ENCODE data around the gene GNG14. TPM values are rescaled to one million over a fixed set of nuclear protein-coding genes. Genes with fewer than 3 reads are reported as not detected.
A peak's percentile ranks its signal among the peaks of the same experiment; 100 is the strongest.

The GNG14 gene
- total and polyA plus RNA-seq, 2 of the 13 experiments (the other 11 are each of a cell fraction or from before 2014, with no cell fraction given), result not detected

DNA sequence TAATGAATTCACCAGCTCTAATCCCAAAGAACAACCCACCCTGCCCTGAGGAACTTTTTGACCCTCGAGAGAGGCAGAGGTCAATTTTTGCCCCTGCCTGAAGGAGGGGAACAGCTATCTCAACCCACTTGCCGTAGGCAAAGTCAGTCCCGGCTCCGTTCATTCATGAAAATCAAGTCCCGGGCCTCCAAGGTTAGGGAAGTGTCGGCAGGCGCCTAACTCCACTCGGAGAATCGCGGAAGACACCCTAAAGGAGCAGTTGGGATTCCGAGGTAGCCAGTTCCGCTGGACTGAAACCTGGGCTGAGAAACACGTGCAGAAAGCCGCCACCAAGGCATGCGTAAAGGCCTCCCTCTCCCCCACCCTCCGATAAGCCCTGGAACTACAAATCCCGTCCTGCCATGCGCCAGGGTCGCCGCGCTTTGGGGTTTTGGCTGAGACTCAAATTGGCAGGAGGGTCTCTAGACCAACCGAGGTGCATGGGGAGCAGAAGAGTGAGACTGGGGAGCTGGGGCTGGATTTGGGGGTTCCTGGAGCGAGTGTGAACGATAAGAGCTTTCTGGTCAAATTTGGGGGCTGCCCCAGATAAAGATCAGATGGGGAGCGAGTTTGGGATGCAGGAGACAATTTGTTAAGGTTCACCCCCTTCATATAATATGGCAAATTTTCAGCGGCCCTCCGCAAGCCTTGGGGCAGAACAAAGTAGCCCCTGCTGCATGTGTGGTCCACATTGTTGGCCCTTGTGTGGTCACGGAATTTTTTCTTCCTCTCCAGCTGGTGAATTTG lies 36.0 kb downstream of the GNG14 start, which contains the start of gene TNPO2 (continued):
- TF ChIP-seq, protein P1, sequence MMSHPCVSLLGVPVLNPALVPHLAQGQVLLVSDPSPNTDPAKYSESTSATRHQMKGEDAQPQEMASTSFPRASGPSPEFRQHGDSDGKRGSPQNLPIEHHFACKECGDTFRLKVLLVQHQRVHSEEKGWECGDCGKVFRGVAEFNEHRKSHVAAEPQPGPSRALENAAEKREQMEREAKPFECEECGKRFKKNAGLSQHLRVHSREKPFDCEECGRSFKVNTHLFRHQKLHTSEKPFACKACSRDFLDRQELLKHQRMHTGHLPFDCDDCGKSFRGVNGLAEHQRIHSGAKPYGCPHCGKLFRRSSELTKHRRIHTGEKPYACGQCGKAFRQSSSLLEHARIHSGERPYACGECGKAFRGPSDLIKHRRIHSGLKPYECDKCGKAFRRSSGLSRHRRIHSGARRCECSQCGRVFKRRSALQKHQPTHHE (CRISPR knock-in tag; IDR thresholded peaks at IDR 0.05; ENCODE audit: borderline replicate concordance), result no peak; the same call in 1 of the 2 replicates
- TF ChIP-seq, protein P2, sequence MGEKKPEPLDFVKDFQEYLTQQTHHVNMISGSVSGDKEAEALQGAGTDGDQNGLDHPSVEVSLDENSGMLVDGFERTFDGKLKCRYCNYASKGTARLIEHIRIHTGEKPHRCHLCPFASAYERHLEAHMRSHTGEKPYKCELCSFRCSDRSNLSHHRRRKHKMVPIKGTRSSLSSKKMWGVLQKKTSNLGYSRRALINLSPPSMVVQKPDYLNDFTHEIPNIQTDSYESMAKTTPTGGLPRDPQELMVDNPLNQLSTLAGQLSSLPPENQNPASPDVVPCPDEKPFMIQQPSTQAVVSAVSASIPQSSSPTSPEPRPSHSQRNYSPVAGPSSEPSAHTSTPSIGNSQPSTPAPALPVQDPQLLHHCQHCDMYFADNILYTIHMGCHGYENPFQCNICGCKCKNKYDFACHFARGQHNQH (CRISPR knock-in tag; IDR thresholded peaks at IDR 0.05), result no peak
- TF ChIP-seq, protein P3, sequence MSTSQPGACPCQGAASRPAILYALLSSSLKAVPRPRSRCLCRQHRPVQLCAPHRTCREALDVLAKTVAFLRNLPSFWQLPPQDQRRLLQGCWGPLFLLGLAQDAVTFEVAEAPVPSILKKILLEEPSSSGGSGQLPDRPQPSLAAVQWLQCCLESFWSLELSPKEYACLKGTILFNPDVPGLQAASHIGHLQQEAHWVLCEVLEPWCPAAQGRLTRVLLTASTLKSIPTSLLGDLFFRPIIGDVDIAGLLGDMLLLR (CRISPR knock-in tag; IDR thresholded peaks at IDR 0.05), result 0 out of 2 replicates have a peak, but pooled peaks have one; percentile 61
- TF ChIP-seq KDM6A (CRISPR knock-in tag; IDR thresholded peaks at IDR 0.05; ENCODE audit: low read depth) (no peak), FOSL2 (CRISPR knock-in tag; IDR thresholded peaks at IDR 0.05) (no peak), JUNB (CRISPR knock-in tag; IDR thresholded peaks at IDR 0.05; ENCODE audit: borderline replicate concordance) (no peak), TP53 (CRISPR knock-in tag; conservative IDR thresholded peaks at IDR 0.05) (0 out of 2 replicates have a peak, but pooled peaks have one; percentile 36), RFXAP (CRISPR knock-in tag; IDR thresholded peaks at IDR 0.05; ENCODE audit: borderline replicate concordance) (no peak; the same call in 1 of the 2 replicates), PHF8 (CRISPR knock-in tag; IDR thresholded peaks at IDR 0.05) (peak; percentile 76), ZBTB10 (CRISPR knock-in tag; IDR thresholded peaks at IDR 0.05; ENCODE audit: borderline replicate concordance) (no peak), ESRRA (CRISPR knock-in tag; IDR thresholded peaks at IDR 0.05; ENCODE audit: low read depth) (no peak), POLR2A (IDR thresholded peaks at IDR 0.05; ENCODE audit: insufficient read depth in 1 of 2, low read depth in 2 of 2, low read length in 2 of 2) (peak; percentile 72 to 75), SIX1 (CRISPR knock-in tag; IDR thresholded peaks at IDR 0.05; ENCODE audit: borderline replicate concordance) (no peak), KLF15 (CRISPR knock-in tag; IDR thresholded peaks at IDR 0.05; ENCODE audit: borderline replicate concordance) (no peak)
- TF ChIP-seq, protein P4, sequence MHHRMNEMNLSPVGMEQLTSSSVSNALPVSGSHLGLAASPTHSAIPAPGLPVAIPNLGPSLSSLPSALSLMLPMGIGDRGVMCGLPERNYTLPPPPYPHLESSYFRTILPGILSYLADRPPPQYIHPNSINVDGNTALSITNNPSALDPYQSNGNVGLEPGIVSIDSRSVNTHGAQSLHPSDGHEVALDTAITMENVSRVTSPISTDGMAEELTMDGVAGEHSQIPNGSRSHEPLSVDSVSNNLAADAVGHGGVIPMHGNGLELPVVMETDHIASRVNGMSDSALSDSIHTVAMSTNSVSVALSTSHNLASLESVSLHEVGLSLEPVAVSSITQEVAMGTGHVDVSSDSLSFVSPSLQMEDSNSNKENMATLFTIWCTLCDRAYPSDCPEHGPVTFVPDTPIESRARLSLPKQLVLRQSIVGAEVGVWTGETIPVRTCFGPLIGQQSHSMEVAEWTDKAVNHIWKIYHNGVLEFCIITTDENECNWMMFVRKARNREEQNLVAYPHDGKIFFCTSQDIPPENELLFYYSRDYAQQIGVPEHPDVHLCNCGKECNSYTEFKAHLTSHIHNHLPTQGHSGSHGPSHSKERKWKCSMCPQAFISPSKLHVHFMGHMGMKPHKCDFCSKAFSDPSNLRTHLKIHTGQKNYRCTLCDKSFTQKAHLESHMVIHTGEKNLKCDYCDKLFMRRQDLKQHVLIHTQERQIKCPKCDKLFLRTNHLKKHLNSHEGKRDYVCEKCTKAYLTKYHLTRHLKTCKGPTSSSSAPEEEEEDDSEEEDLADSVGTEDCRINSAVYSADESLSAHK (CRISPR knock-in tag; IDR thresholded peaks at IDR 0.05; ENCODE audit: borderline replicate concordance), result no peak
- TF ChIP-seq, protein P5, sequence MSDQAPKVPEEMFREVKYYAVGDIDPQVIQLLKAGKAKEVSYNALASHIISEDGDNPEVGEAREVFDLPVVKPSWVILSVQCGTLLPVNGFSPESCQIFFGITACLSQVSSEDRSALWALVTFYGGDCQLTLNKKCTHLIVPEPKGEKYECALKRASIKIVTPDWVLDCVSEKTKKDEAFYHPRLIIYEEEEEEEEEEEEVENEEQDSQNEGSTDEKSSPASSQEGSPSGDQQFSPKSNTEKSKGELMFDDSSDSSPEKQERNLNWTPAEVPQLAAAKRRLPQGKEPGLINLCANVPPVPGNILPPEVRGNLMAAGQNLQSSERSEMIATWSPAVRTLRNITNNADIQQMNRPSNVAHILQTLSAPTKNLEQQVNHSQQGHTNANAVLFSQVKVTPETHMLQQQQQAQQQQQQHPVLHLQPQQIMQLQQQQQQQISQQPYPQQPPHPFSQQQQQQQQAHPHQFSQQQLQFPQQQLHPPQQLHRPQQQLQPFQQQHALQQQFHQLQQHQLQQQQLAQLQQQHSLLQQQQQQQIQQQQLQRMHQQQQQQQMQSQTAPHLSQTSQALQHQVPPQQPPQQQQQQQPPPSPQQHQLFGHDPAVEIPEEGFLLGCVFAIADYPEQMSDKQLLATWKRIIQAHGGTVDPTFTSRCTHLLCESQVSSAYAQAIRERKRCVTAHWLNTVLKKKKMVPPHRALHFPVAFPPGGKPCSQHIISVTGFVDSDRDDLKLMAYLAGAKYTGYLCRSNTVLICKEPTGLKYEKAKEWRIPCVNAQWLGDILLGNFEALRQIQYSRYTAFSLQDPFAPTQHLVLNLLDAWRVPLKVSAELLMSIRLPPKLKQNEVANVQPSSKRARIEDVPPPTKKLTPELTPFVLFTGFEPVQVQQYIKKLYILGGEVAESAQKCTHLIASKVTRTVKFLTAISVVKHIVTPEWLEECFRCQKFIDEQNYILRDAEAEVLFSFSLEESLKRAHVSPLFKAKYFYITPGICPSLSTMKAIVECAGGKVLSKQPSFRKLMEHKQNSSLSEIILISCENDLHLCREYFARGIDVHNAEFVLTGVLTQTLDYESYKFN (CRISPR knock-in tag; conservative IDR thresholded peaks at IDR 0.05), result no peak
